ENCODE results near the gene USP9Y.

GRCh38 chrY:12688337-12688736, 12.7 kb upstream of the USP9Y start:
- TF ChIP-seq CTCF (IDR thresholded peaks at IDR 0.05) (no peak), EZH2 (IDR thresholded peaks at IDR 0.05; ENCODE audit: borderline replicate concordance, insufficient read depth, low read depth, low read length, poor library complexity, severe bottlenecking) (no peak)
